ENCODE measurements around the gene KLC1.
"Not testable (repeated sequence)": the region's sequence is repeated elsewhere in the genome, so short reads cannot be mapped to it uniquely, and the experiment has no call there.

The KLC1 gene

GRCh38 chr14:103662591-103662990 lies 33.6 kb downstream of the KLC1 start:
- DNase-seq: no peak

- DNase-seq: no peak
Measured at GRCh38 chr14:103663506-103663905, 34.5 kb downstream of the KLC1 start.

GRCh38 chr14:103667671-103668070 lies 38.7 kb downstream of the KLC1 start:
- no peak for DNase-seq

- DNase-seq: no peak
Measured at GRCh38 chr14:103668117-103668516, 39.1 kb downstream of the KLC1 start.

GRCh38 chr14:103669370-103669769 lies 40.4 kb downstream of the KLC1 start:
- no peak for DNase-seq

- no peak for DNase-seq
Measured at GRCh38 chr14:103671911-103672310, 42.9 kb downstream of the KLC1 start.

- no peak for DNase-seq
Measured at GRCh38 chr14:103675957-103676356, 46.9 kb downstream of the KLC1 start.

GRCh38 chr14:103676881-103677675 lies 48.1 kb downstream of the KLC1 start:
- no peak for DNase-seq

- DNase-seq: peak; percentile 19 to 44
Measured at GRCh38 chr14:103679351-103679750, 50.3 kb downstream of the KLC1 start.

GRCh38 chr14:103680491-103681231 lies 51.6 kb downstream of the KLC1 start:
- no peak for DNase-seq

GRCh38 chr14:103683139-103683538 lies 54.1 kb downstream of the KLC1 start:
- no peak for DNase-seq

- no peak for DNase-seq
Measured at GRCh38 chr14:103684471-103684870, 55.5 kb downstream of the KLC1 start.

- no peak for DNase-seq
Measured at GRCh38 chr14:103684871-103685270, 55.9 kb downstream of the KLC1 start.

- no peak for DNase-seq
Measured at GRCh38 chr14:103685276-103686211, 56.5 kb downstream of the KLC1 start.

GRCh38 chr14:103686831-103687485 lies 57.9 kb downstream of the KLC1 start:
- no peak for DNase-seq

- no peak for DNase-seq
Measured at GRCh38 chr14:103687712-103688111, 58.7 kb downstream of the KLC1 start.

- no peak for DNase-seq
Measured at GRCh38 chr14:103688441-103688840, 59.4 kb downstream of the KLC1 start.

GRCh38 chr14:103688906-103689902 lies 60.2 kb downstream of the KLC1 start:
- DNase-seq: no peak

GRCh38 chr14:103690332-103690731 lies 61.3 kb downstream of the KLC1 start:
- no peak for DNase-seq

- not testable (repeated sequence) for DNase-seq
Measured at GRCh38 chr14:103691655-103692054, 62.6 kb downstream of the KLC1 start.

GRCh38 chr14:103692159-103692558 lies 63.1 kb downstream of the KLC1 start:
- DNase-seq: no peak

Data from NCI-H2081 (cell line).